Activated T-cell treated with anti-CD3 and anti-CD28 coated beads for 1 hour (primary cell): ENCODE results near the gene RGL4.
"Not testable (repeated sequence)": the region's sequence is repeated elsewhere in the genome, so short reads cannot be mapped to it uniquely, and the experiment has no call there.

ENCODE experiments used
- DNase-seq: peaks from one replicate; pipeline ENCODE4 v3.0.0-alpha.2; 2020; ENCODE audit warnings: low read depth

RGL4 gene

GRCh38 chr22:23690713-23691112 is at the start of gene RGL4:
Gene RGL4 (plus strand): TSS chr22:23691013. CDS start chr22:23692031, 1,018 bp downstream.
- DNase-seq, result no peak

- DNase-seq, result not testable (repeated sequence)
Observed at GRCh38 chr22:23646526-23646925, 44.3 kb upstream of the RGL4 start.

GRCh38 chr22:23649071-23649501 is 41.7 kb upstream of the RGL4 start:
- DNase-seq, result no peak

- no peak for DNase-seq
Observed at GRCh38 chr22:23651676-23652075, 39.1 kb upstream of the RGL4 start.

- no peak for DNase-seq
Observed at GRCh38 chr22:23652286-23652685, 38.5 kb upstream of the RGL4 start.

- DNase-seq, result no peak
Observed at GRCh38 chr22:23652711-23653110, 38.1 kb upstream of the RGL4 start.

GRCh38 chr22:23655891-23656475 is 34.8 kb upstream of the RGL4 start:
- no peak for DNase-seq

GRCh38 chr22:23657727-23658126 is 33.1 kb upstream of the RGL4 start:
- DNase-seq, result no peak

- DNase-seq, result not testable (repeated sequence)
Observed at GRCh38 chr22:23660381-23660780, 30.4 kb upstream of the RGL4 start.

GRCh38 chr22:23670378-23671295 is 20.2 kb upstream of the RGL4 start:
- no peak for DNase-seq

GRCh38 chr22:23671387-23671786 is 19.4 kb upstream of the RGL4 start:
- not testable (repeated sequence) for DNase-seq

GRCh38 chr22:23672307-23673049 is 18.3 kb upstream of the RGL4 start:
- DNase-seq, result not testable (repeated sequence)

- no peak for DNase-seq
Observed at GRCh38 chr22:23673050-23673620, 17.7 kb upstream of the RGL4 start.

- no peak for DNase-seq
Observed at GRCh38 chr22:23673826-23674690, 16.8 kb upstream of the RGL4 start.

- not testable (repeated sequence) for DNase-seq
Observed at GRCh38 chr22:23674886-23675501, 15.8 kb upstream of the RGL4 start.

GRCh38 chr22:23675502-23676415 is 15.1 kb upstream of the RGL4 start:
- no peak for DNase-seq

GRCh38 chr22:23676841-23677700 is 13.7 kb upstream of the RGL4 start:
- not testable (repeated sequence) for DNase-seq

GRCh38 chr22:23677701-23677995 is 13.2 kb upstream of the RGL4 start:
- no peak for DNase-seq

- no peak for DNase-seq
Observed at GRCh38 chr22:23678133-23678532, 12.7 kb upstream of the RGL4 start.
